NCI-H510A treated with DMSO at 0.1 percent for 48 hours (cell line): ENCODE measurements around the gene ARHGAP24.
"Not testable (repeated sequence)": the region's sequence is repeated elsewhere in the genome, so short reads cannot be mapped to it uniquely, and the experiment has no call there.

Experiments
- DNase-seq: peaks from one replicate; lab custom pipeline; 2025; lab: John Stamatoyannopoulos, UW

ARHGAP24 gene

DNA sequence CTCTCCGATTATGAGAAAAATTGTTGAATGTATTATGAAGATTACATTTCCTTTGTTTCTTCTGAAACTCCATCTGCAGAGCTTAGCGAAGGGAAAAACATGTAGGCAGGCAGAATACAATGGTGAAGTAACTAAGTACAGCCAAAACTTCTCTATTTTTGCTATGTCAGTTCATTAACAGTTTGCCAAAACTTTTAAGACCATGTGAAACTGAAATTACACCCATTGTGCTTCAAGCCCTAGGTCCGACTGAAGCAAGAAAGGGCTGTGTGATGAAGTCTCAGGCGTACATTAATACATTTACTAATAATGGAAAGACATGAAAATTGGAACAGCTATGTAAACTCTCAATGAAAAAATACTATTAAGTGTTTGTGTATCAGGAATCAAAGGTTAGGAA, 486.9 kb downstream of the ARHGAP24 start:
- DNase-seq = no peak

DNA sequence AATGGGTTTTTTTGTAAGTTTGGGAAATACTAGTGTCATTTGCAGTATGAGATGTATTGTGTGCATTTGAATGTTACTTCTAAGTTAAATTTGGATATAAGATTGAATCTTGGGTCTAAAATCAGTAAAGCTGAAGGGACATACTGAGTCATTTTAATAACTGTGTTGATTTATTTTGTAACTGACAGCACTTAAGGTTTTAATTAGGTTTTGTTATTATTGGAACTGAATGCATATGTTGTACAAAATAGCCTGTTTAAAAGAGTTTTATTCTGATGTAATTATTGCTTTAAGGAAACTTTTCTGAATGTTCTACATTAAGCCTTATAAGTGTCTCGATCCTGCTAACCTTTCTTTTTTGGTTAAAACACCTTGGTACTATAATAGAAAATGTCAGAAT, 488.3 kb downstream of the ARHGAP24 start:
- no peak for DNase-seq

DNA sequence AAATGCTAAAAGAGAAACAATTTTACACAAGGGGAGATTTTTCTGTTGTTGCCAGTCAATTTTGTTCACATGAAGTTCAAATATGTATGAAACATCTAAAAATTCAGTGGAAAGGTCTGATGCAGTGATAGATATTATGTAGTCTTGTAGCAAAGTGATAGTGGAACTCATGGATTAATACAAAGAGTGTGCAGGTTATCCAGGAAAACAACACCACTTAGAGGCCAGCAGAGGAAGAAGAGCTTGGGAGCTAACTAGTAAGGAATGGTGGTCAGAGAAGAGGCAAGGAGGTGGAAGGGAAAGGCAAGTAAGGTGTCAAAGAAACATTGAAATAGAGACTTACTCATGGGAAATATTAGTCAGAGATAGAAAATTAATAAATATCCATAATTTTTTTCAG, 489.3 kb downstream of the ARHGAP24 start:
- no peak for DNase-seq

DNA sequence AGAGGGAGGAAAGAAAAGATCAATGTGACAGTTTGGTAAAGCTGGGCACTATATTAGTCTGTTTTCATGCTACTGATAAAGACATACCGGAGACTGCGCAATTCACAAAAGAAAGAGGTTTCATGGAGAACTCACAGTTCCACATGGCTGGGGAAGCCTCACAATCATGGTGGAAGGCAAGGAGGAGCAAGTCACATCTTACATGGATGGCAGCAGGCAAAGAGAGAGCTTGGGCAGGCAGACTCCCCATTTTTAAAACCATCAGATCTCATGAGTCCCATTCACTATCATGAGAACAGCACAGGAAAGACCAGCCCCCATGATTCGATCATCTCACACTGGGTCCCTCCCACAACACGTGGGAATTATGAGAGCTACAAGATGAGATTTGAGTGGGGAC, 490.1 kb downstream of the ARHGAP24 start:
- not testable (repeated sequence) for DNase-seq

DNA sequence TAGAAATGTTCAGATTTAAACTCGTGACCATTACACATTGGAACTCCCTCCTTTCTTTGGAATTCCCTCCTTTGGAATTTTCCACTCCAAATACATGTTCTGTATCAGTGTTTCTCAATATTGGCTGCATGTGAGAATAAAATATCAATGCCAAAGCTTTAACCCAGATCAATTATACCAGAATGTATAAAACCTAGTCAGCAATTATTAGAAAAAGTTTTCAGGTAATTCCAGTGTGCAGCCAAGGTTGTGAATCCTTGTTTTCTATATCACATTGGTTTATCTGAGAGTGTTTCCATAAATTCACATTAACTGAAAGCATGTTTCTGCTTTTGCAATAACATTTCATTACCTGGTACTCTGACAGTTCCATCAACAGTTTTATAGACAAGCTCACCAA, 490.6 kb downstream of the ARHGAP24 start:
- DNase-seq = no peak

DNA sequence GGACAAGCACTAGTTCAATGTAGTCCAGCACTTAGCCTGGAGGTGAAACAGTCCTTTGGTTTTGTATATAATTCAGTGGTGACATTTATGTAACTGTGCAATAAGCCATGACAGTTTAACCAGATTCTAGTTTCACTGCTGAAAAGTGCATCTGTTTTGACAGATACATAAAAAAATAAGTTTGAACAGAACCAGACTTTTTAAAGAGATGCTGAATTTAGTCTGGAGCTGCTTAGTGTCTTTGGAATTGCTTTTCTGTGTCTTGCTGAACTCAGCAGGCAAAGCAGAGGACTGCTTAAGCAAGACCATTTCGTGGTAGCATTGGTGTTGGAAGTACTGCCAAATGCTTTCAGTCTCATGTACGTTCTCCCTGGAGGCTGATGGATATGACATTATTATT, 491.4 kb downstream of the ARHGAP24 start:
- DNase-seq = no peak

DNA sequence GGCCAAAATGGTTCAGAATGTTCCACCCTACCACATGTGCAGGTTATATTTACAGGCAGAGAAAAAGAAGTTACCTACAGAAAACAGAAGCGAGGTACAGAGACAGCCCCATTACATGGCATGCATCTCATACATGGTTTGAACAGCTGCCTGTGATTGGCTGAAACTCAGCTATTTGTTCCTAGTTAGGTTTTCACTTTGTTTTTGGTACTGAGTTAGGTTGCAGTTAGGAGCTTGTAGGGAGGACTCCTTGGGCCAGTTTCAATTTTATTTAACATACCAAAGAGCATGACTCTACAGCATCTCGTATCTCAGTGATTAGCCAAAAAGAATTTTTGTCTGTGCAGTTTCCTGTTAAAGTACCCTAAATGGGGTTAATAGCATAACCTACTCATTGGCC, 492.9 kb downstream of the ARHGAP24 start:
- no peak for DNase-seq

DNA sequence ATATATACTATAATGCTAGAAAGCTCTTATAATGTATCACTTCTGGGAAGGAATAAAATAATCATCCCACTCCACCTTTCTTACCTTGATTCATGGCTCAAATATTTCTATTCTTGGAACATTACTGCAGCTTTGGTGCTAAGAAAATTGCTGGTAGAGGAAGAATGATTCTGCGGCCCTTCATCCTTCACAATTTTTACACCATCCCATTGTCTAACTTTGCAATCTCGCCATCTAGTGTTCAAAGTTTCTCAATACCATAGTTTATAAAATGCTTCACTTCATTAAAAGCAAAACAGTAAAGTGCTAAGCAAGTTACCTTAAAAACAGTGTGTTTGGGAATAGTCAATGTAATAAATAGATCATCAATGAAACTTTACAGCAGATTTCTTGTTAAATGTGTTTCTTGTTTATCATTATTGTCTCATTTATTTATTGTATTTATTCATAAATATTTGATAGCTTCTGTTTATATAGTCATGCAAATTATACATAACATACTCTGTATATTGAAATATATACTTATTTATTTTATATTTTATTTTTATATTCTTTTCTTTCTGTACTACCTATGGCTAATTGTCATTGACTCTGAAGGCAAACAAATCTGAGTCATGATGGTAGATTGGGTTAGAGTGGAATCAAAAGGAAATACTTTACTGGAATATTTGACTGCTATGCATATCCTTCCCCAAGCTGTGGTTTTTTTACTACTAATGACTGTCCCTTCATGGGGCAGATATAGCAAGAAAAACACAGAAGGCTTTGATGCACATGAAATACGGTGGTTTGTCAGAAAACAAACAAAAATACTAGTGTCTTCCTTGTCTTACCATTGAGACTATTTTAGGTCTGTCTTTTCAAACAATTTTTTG, 494.2 kb downstream of the ARHGAP24 start:
- peak; percentile 54 for DNase-seq

DNA sequence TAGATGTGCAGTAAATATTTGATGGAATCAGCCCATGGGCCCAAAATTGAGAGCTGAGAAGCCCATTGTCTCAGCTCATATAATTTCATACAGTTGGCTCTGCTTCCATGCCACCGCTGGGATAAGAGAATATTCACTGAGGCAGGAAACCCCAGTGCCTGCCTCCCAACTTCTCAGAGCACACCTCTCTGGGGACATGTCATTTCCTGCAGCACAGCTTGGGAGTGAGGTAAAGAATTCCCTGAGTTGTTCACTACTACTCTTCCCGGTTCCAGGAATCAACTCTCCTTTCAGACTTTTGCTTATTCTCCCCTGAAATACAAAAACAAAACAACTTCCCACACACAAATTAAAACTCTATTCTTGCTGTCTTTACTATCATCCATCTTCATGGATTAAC, 495.6 kb downstream of the ARHGAP24 start:
- DNase-seq = no peak

DNA sequence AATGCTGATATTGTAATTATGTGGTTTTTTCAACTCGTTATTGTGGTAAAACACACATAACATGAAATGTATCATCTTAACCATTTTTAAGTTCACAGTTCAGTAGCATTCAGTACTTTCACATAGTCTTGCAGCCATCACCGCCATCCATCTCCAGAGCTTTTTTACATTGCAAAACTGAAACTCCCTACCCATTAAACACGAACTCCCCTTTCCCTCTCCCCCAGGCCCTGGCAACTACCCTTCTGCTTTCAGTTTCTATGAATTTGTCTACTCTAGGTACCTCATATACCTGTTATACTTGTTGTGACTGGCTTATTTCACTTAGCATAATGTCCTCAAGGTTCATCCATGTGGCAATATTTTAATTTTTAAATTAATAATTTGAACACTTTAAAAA, 504.3 kb downstream of the ARHGAP24 start:
- no peak for DNase-seq

DNA sequence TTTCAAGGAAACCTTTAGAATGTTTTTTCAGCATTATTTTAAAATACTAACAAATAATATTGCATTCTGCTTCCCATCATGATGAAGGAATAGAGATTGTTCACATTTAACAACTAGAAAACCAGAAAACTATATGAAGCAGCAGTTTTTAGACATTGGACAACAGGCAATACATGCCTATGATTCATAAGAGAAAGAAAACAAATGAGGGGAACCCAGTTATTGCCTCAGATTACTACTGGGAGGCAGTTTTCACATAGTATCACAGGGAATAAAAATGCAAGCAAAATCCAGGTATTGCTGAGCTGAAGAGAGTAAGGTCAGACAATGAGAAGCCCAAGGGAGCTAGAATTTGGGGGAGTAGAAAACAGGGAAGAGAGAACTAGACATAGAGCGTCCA, 511.3 kb downstream of the ARHGAP24 start:
- no peak for DNase-seq

DNA sequence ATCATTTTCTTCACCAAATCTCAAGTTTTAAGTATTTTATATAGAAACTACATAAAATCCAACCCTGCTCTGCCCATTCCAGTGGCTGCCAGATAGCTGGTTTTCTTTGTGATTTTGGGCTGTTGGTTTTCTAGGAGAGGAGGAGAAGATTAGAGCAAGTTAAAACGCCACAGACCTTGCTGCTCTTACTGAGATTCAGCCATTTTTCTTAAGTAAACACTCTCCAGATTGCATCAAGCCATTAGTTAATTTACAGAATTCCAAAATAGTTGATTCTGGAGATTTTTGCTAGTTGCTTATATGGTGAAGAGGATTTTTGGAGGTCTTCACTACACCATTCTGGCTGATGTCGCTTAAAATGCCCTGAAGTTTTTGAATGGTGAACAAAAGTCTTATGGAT, 518.7 kb downstream of the ARHGAP24 start:
- no peak for DNase-seq

DNA sequence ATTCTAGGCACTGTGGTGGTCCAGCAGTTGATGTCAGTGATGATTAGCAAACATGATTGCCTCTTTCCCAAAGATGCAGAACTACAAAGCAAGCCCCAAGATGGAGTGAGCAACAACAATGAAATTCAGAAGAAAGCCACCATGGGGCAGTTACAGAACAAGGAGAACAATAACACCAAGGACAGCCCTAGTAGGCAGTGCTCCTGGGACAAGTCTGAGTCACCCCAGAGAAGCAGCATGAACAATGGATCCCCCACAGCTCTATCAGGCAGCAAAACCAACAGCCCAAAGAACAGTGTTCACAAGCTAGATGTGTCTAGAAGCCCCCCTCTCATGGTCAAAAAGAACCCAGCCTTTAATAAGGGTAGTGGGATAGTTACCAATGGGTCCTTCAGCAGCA, 519.6 kb downstream of the ARHGAP24 start:
- no peak for DNase-seq

DNA sequence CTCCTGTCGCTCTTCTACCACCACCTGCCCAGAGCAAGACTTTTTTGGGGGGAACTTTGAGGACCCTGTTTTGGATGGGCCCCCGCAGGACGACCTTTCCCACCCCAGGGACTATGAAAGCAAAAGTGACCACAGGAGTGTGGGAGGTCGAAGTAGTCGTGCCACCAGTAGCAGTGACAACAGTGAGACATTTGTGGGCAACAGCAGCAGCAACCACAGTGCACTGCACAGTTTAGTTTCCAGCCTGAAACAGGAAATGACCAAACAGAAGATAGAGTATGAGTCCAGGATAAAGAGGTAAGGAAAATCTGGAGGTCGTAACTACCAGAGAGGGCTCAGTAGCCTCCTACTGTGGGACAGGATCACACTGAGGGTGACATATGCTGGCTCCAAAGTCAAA, 520.4 kb downstream of the ARHGAP24 start:
- no peak for DNase-seq

DNA sequence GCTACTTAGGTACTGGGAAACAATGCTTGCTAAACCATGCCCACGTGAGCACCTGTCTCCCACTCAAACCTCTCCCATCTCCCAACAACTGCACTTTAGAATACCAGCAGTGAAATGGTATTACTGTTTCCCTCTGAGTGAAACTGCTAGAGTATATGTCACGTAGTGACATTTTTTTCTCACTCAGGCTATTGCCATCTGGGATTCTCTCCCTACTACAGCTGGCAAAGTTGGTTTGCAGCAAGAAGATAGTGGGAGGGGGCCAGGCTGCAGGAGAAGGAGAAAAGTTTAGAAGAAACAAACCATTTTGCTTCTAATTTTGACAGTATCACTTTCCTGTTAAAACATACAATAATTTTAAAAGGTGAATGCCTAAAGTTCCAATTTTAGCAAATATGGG, 526.6 kb downstream of the ARHGAP24 start:
- DNase-seq = no peak

DNA sequence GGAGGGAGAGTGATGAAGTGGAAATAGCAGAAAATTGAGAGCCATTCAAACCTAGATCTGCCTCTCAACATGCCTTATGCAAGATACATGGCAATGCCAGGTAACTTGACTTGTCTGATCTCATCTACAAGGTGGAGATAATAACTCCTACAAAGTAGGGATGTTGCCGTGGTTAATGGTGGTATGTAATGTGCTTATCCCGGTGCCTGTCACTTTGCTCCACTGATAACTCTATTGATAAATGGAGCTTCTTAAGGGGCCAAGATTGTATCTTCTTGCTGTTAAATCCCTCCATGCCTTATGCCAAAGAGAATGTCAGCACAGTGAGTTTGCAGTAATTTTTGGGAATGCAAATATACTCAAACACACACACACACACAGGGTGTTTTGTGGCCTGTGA, 529.1 kb downstream of the ARHGAP24 start:
- no peak for DNase-seq

DNA sequence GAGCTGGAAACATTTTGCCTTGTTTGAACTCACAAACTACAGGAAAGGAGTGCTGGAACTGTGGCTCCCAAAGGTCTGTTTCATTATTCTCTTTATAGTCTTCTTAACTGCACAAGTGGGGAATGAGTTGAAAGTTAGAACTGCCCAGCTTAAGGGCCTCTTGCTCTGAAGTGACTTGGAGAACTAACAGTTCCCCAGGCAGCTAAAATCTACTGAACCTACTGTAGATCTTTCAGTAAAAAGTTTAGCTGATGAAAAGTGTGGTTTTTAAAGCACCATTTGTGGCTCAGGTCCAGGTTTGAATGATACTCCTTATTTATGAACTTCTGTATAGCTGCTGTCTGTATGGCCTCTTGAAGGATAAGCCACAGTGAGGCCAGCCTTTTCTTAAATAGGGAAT, 531.1 kb downstream of the ARHGAP24 start:
- no peak for DNase-seq

DNA sequence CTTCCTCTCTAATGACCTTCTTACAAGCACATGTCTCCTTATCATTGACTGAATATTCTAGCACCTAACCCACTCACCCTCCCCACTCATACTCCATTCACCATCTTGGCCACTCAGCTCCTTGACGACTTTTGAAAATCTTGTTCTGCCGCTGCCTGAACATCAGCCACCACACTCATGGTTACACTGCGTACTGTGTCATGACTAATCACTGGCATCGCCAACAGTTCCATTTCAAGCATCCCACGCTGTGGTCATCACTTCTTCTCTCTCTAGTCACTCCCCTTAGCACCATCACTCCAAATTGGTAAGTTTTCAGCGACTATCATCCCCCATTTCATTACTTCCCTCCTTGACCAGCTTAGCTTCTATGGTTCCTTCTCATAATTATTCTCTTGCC, 532.1 kb downstream of the ARHGAP24 start:
- DNase-seq = no peak

DNA sequence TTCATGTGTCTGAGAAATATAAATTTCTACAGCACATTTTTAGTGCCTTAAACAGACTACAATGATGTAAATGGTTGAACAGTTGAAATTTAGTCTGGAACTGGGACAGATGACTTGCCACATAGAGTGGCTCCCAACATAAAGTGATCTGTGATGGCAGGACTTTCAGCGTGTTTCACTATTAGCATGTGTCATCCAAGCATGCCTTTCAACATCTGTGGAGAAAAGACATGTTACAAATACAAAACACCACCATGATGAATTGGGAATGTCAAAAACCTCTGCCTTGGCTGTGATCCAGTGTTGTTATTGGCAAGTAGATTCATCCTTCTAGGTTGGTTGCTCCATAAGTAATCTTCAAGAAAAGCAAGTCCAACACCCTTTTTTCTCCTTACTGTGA, 536.2 kb downstream of the ARHGAP24 start:
- no peak for DNase-seq

DNA sequence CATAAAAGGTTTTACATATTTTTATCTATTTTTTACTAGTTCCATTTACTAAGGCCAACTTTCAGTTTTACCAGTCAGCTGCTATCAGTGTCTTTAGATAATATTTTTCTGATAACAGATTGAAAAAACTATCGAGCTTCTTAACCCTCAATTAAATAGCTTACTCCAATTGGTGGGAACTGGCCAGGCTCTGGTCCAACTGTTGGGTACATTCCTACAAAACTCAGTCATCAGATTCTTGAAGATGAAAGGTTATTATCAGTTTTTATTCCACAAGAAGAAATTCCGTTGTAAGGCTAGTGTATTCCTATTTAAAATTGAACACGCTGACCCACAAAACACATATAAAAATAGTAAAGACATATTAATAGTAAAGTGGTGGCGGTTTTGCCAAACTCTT, 538.7 kb downstream of the ARHGAP24 start:
- DNase-seq = no peak

DNA sequence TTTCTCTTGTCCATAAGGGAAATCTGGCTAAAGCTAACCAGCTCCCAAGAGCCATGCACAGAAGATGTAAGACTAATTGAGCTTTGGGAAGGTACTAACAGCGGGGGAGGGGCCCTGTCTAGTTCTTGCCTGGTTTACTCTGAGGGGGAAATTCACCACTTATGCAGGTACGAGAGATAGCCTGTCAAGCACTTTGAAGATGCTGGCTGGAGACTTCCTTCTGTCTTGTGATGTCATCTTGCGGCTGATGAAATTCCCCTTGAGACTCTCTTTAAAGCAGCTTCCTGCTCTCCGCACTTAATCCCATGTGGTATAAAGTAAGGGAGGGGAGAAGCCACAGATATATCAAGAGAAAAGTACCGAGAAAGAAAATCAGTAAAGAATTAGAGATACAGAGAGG, 539.6 kb downstream of the ARHGAP24 start:
- no peak for DNase-seq

DNA sequence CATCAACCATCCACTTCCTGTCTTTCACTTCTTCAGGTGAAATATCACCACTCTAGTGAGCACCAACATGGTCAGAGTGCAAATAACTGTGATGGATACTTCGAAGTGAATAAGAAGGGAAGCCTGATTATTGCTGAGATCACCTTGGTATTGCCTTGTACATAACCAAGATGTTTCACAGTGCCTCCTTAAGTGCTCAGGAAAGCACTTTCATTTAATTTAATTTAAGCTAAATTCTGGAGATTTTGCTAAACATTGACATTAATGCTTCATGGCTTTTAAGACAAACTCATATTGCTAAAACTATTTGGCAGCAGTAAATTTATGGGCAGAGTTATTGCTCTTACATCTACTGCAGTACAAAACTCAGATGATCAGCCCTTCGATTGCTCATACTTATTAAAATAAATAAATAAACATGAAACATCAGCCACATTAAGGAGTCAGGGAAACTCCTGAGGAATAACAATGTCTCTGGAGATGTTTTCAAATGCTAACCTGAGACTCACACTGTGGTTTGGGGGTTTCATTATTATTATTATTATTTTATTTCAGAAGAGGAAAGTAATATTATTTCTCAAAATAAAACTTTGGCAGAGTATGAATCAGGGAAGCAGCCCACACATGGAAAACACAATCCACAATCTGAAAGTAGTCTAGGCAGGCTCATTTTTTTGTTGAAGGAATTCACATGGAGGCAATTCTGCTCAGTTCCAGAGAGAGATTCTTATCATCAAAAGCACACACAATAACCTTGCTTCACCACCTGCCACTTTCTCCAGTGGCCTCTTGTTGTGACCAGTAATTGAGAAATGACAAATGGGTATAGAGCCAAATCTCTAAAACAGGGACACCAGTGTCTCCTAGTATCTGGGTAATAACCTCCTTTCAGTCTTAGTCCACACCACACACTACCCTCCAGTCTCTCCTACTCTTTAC, 540.7 kb downstream of the ARHGAP24 start:
- DNase-seq = no peak

DNA sequence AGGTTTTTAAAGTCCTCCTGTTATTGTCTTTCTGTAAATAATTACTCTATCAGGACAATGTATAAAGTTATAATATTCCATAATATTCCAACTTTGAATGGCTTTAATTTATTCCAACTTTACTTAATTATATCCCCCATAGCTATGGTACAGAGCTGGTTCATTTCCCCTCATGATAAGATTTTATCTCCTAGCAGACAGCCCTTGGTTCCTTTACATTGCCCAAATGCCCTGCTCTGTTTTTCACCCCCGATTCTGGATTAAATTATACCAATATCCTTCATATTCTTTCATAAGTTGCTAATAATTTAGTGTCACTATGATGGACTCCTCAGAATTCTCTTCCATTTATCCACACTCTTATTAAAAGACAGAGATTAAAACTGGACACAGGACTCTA, 544.4 kb downstream of the ARHGAP24 start:
- DNase-seq = no peak
